Daoy (cell line): ENCODE results near the gene PCDH12. TPM values are rescaled to one million over a fixed set of nuclear protein-coding genes. Genes with fewer than 3 reads are reported as not detected.
"Not testable (repeated sequence)": the region's sequence is repeated elsewhere in the genome, so short reads cannot be mapped to it uniquely, and the experiment has no call there.

Experiments
- DNase-seq: peaks from one replicate; pipeline ENCODE4 v3.0.0-alpha.2; 2015; ENCODE audit warnings: low read depth
- total RNA-seq: library from RNA; depleted of rRNA; stranded (reverse); fragments of >200 nt; shearing (Covaris generic); gene quantifications from 2 replicates; pipeline ENCODE4 v1.2.3, GENCODE V29; 2014

PCDH12 gene
- total RNA-seq, 1 experiment from 2014 or later, result not detected

DNA sequence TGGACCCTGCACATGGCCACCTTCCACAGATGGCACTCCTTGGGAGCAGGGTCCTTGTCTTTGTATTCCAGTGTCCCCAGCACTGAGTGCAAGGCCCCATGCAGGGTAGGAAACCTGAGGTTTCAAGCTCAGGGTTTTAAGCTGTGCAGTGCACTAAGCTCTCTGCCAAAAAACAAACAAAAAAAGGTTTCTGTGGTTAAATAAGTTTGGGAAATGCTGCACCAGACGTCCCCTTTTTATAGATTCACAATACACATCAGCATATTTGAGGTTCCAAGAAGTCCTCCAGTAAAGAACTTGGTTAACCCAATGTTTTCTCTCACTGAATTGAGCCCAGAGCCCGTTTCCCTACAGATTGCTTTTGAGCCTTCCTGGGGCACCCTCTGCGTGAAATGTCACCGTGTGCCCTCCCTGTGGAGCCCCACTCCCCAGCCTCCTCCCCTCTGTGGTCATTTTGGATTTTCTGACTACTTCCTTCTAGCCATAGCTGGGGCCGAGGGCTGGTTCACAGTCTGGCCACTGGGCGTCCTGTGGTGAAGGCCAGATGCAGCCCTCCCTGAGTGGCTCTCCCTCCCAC, 17.2 kb downstream of the PCDH12 start:
- no peak for DNase-seq

GRCh38 chr5:141935538-141935937, 22.5 kb downstream of the PCDH12 start:
- DNase-seq, result no peak

DNA sequence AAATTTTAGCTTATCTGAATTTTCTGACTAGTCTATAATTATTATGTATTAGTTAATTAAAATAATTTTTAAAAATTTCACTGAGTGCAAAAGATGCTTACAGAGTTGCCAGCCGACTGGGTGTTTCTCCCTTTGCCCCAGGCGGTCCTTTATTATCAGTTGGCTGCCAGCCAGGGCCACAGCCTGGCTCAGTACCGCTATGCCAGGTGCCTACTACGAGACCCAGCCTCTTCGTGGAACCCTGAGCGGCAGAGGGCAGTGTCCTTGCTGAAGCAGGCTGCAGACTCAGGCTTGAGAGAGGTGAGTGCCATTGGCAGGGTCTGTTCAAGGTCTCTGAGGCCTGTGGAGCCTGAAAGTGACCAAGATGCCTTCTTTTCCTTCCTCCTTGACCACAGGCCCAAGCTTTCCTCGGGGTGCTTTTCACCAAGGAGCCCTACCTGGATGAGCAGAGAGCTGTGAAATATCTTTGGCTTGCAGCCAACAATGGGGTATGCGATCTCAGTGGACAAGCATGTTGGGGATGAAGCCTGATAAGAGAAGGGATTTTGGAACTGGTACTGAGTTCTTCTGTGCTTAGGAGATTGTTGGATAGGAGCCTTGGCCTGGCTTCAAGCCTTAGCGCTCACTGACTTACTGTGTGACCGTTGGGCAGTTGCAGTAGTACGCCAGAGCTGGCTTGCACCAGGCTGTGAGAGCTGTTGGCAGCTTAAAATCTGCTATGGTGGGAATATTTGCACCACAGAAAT, 23.7 kb downstream of the PCDH12 start:
- DNase-seq, result no peak

DNA sequence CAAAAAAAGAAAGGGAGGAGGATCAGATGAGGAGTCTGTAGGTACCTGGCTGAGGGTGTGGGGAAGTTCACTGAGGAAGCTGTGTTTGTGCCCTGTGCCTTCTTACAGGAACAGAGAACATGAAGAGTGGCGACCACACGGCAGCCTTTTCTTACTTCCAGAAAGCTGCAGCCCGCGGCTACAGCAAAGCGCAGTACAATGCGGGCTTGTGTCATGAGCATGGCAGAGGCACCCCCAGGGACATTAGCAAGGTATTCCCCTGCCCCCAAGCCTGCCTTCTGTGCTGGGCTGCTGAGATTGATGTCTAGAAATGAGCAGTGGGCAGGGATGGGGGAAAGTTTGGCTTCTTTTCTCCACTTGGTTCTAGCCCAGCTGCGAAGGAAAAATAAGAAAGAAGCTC, 24.9 kb downstream of the PCDH12 start:
- DNase-seq, result no peak

GRCh38 chr5:141931694-141932093, 26.3 kb downstream of the PCDH12 start:
- no peak for DNase-seq

DNA sequence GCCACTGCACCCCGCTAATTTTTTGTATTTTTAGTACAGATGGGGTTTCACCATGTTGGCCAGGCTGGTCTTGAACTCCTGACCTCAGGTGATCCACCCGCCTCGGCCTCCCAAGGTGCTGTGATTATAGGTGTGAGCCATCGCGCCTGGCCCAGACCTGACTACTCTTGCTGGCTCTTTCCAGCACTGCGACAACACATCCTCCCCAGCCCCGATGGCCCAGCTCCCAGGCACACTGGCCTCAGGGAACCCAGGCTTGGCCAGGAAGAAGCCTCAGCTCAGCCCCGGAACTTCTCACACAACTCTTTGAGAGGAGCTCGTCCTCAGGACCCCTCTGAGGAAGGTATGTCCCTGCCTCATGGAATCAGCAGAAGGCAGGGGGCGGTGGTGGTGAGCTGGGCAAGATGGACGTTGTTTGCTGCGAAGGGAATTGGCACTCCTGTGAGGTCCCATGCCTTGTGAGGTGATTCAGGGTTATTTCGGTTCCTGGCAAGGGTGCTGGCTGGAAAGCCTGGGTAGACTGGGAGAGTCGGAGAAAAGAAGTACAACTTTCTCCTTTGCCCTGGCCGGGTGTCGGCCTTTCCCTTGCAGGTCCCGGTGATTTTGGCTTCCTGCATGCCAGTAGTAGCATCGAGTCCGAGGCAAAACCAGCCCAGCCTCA, 28.5 kb downstream of the PCDH12 start:
- no peak for DNase-seq

DNA sequence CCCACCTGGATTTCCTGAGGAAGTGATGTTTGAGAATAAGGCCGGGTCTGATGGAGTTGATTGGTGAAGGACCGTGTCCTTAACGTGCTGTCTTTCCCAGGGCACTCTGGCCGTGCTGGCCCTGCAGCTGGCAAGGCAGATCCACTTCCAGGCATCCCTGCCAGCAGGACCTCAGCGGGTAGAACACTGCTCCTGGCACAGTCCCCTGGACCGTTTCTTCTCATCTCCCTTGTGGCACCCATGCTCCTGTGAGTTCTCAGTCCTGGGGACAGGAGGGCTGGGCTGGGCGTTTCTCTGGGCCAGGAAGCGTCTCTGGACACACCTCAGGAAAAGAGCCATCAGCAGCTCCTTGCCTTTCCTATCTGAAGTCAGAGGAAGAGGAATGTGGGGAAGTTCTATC, 30.0 kb downstream of the PCDH12 start:
- DNase-seq, result no peak

DNA sequence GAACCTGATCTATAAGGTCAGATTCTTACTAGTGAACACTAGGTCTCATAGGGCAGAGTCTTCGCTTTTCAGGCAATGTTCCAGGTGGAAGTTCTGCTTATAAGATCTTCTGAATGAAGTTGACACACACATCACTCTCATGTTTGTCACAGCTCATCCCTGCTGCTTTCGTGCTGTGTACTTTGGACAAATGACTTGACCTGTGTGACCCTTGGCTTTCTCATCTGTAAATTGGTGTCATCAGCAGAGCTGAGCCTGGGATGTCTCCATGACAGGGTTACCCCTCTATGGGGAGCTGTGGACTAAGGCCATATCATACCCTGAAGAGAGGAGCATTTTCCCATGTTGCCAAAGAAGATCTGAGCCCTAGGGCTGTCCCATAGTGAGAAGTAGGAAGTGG, 31.6 kb downstream of the PCDH12 start:
- no peak for DNase-seq

- peak; percentile 97 for DNase-seq
These were observed 34.3 kb downstream of the PCDH12 start, which contains the start of gene DELE1 for GRCh38 chr5:141923448-141924313. Gene DELE1 (plus strand): TSS chr5:141923871. CDS start chr5:141923942, 71 bp downstream.

DNA sequence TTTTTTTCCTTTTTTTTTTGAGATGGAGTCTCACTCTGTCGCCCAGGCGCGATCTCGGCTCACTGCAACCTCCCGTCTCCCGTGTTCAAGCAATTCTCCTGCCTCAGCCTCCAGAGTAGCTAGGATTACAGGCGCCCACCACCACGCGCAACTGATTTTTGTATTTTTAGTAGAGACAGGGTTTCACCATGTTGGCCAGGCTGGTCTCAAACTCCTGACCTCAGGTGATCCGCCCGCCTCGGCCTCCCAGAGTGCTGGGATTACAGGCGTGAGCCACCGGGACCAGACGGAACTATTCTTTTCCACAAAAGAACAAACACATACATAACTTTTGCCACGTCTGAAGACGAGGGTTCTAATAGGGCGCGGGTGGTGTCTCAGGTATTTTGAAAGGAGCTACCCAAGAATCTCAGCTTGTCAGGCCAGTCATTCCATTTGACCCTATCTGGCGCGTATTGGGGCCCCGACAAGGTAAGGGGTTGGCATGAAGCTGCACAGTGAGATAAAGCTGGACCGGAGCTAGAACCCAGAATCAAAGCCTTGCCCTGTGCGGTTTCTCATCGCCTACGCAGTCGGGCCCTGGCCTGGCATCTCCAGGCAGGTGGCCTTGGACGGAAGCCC, 35.1 kb downstream of the PCDH12 start:
- not testable (repeated sequence) for DNase-seq

- DNase-seq, result no peak
These were observed 37.2 kb downstream of the PCDH12 start for GRCh38 chr5:141920771-141921170.

DNA sequence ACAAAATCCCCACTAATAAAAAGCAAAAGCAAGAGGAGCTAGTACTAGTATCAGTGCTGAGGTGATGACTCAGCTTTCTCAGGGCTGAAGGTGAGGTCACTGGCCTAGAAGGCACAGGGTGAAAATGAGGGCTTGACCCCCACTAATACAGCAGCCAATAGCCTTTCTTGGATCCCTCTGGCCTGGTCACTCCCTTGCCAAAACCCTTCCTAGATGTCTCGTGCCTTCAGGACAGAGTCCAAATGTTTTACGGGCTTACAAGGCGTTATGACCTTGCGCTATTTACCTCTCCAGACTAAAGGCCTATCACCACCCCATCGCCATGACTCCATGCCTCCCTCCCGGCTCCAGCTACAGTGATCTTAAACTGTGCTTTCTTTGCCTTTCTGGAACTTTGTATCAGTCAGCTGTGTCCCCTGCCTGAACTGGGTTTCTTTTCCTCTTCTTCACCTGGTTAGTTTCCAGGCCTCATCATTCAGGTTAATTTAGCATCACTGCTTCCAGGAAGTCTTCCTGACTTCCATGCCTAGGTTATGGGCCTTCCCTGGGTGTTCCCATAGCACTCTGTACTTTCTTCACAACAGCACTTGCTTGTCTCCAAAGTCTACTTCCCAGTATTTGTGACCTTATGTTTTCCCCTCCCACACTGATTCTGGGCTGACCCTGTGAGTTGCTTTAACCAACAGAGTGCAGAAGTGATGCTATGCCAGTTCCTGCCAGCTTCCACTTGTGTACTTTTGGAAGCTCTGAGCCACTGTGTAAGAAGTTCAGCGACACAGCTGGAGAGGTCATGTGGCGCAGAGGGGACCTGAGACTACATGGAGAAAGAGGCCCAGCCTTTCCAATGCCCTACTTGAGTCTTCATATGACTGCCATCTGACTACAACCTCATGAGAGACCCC, 38.5 kb downstream of the PCDH12 start:
- no peak for DNase-seq

GRCh38 chr5:141917760-141918159, 40.2 kb downstream of the PCDH12 start:
- DNase-seq, result no peak

DNA sequence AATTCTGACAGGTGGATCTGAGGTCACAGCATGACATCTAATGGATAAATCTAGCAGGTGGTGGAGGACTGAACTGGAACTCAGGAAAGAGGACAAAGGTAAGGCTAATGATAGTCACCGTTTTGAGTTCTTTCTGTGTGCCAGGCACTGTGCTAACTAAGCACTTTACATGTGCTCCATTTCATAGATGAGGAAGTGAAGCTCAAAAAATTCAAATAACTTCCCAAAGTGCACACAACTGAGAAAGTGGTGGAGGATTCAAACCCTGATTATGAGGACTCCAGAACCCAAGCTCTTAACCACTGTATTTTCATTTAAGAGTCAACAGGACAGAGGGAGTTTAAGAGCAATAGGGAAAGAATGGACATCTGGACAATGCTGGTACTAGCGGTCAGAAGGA, 41.5 kb downstream of the PCDH12 start:
- DNase-seq, result no peak

DNA sequence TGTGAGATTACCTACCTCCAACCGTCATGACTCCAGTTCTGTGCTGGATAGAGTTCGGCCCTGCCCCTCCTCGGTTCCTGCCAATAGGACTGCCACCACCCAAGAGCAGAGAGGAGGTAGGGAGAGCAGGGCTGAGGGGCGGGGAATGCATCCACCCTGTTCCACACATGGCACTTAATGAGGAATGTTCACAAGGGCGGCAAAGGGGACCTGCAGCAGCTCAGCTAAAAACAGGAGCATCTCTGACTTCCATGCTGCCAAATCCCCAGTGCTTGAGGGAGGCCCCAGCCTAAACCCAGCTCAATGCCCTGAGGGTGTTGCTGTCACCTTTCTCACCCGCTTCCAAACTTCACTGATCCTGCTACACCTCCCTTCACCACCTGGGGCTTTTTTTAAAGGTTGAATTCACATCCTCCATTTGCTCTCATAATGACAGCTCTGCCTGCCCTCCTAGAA, 42.1 kb downstream of the PCDH12 start:
- no peak for DNase-seq

DNA sequence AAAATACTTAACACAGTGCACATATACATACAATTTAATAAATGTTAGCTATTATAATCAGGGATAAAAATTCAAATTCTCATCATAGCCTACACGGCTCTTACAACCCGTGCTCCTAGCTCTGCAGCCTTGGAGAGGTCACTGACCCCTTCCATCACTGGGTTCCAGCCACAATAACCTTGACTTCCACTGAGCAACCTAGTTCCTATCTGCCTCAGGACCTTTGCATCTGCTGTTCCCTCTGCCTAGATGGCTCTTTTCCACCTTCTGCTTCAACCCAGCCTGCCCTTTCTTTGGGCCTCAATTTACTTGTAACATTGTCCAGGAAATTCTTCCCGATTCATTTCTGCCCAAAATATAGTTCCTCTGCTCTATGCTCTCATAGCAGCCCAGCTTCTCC, 43.2 kb downstream of the PCDH12 start:
- no peak for DNase-seq

DNA sequence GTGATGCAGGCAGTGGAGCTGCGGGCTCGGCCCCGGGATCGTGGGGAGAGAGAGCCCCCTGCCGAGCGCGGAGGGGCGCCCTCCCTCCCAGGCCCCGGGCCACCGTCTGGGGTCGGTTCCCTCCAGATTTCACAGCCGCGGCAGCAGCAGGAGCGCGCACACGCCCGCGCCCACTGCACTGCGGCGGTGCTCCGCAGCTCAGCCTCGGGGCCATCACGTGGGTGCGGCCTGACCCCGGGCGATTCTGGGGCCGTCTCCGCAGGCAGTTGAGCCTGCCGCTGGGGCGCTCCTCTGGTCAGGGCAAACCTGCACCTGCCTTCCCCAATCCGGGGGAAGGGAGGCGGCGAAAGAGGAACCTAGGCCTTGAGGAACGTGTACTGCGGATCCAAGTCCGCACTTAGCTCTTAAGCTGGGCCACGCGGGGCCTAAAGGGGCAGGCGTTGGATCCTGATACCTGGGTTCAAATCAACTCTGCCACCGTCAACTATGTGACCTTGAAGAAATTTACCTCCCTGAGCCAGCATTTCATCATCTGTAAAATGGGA, 43.7 kb downstream of the PCDH12 start:
- peak; percentile 20 for DNase-seq

- DNase-seq, result no peak
These were observed 44.3 kb downstream of the PCDH12 start for GRCh38 chr5:141913560-141914198.

- peak; percentile 47 for DNase-seq
These were observed 47.7 kb downstream of the PCDH12 start for GRCh38 chr5:141910271-141910673.

- no peak for DNase-seq
These were observed 48.8 kb downstream of the PCDH12 start for GRCh38 chr5:141909212-141909611.
